GM10847 (cell line): ENCODE measurements around the gene CFAP100.

Experiments used
- POLR2A ChIP-seq: IDR thresholded peaks from 2 replicates; pipeline ENCODE4 v1.6.1; 2011; ENCODE audit not compliant: insufficient read length; ENCODE audit errors: extremely low read depth

Gene CFAP100

DNA sequence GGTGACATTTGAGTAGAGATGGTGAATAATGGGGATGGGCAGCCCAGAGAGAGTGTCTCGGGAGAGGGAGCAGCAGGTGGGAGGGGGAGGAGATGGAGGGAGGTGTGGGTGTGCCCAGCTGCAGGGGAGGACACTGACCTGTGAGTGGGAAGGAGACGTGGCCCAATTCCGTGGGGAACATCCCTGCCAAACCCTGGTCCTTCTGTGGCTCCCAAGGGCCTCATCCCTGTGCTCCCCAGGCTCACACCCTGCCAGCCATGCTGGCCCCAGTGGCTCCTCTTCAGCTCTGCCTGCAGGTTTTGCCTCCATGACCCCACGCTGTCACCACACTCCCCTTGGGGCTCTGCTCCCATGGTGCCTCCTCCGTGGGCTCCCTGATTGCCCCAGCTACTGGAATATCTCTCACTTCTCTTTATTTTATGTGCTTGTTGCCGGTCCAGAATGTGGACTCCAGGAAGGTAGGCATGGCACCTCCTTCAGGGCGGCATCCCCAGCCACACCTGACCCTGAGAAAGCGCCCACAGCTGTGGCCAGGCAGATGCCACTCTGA lies 7.0 kb downstream of the CFAP100 start:
- no peak for TF ChIP-seq POLR2A

DNA sequence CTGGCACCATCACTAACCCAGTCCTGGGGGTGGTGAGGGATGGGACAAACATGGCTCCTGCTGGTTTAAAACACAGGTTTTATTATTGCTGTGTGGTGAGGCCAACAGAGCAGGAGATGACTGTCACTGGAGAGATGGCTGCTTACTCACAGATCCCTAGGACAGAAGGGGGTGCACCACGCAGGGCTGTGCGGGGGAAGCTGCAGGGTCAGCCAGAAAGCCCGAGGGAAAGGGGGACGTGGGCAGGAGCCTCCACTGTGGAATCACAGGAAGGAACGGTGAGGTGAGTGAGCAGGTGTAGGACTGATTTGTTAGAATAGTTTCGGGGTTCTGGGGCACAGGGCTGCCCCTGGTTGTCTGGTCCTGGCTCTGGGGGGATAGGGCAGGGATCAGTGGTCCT lies 7.5 kb downstream of the CFAP100 start:
- no peak for TF ChIP-seq POLR2A

DNA sequence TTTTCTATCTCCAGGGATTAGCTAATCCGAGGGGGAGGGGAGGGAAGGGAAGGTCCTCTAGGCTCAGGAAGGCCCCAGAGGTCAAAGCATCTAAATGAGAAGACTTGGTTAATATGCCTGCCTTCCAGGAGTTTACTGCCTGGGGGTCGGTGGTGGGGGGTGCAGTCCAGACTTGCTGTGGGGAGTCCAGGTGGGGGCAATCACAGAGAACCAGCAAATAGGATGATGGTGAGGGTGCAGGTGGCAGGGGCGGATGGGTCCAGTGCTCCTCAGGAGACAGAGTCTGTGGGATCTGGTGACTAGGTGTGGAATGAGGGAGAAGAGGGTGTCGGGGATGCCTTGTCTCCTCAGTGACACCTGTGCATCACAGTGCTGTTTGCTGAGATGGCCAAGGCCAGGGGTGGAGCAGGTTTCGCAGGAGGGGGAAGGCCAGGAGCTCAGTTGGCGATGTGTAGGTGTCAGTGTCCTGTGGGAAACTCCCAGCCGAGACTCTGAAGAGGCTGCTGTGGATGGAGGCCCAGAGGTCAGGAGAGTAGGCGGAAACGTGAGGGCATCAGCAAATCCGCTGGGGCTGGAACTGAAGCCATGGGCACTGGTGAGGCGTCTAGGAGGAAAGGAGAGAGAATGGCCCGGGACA lies 8.1 kb downstream of the CFAP100 start:
- TF ChIP-seq POLR2A: no peak

DNA sequence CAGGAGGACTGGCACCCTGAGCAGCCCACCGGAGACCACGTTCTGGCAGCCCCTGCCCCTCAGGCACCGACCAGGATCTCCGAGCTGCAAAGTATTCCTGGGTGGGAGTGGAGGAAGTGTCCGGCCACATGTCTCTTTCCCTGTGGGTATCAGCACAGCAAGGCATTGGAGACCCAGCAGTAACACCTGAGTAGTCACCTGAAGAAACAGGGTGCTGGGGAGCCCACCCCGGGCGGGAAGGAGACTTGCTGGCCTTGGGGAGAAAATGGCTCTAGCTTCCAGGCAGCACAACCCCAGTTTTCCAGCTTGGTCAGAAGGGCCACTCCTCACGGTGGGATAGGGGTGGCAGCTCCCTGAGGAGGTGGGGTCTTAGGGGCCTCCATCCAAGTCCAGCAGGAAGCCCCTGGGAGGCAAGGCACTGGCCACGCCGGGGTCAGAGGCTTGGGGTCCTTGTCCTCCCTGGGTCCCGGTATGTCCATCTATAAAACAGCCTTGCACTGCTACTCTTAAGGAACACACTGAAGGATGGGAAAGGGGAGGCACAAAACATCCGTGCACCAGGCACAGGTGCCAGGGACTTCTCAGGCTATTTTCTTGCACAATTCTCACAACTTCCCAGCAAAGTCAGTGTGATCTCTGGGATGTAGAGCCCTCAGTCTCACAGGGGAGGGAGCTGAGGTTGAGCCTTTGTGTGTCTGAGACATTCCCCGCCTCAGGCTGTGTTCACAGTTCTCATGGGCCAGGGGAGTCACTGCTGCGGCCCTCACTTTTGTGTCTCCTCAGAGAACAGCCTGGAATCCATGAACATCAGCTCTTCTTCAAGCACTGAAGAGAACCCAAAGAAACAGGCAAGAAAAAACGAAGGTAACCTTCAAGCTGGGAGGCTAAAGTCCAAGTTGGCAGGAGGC lies 11.9 kb downstream of the CFAP100 start:
- TF ChIP-seq POLR2A: no peak

DNA sequence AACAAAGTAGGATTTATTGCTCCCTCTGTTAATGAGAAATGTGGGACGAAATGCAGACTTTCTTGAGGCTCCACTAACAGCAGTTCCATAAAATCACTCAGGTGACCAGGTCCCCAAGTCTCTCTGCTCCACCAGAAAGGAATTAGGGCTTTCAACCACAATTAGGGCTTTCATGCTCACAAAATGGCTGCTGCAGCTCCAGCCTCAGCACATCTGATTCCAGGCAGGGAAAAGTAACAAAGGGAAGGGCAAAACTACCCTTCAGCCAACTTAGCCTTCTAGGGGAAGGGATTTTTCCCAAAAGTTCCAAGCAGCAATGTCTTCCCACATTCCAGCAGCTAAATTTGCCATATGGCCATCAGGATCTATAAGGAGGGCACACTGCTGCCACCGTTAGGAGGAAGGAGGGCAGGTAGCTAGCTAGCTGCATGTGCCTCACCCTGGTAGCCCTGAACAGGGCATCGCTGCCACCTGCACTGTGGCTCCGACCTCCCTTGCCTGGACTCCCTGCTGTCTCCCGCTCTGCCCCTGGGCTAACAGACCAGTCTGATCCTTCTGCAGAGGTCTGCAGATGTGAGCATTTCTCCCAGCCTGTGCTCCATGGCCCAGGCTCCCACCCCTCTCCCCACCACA lies 12.8 kb downstream of the CFAP100 start:
- TF ChIP-seq POLR2A: no peak

DNA sequence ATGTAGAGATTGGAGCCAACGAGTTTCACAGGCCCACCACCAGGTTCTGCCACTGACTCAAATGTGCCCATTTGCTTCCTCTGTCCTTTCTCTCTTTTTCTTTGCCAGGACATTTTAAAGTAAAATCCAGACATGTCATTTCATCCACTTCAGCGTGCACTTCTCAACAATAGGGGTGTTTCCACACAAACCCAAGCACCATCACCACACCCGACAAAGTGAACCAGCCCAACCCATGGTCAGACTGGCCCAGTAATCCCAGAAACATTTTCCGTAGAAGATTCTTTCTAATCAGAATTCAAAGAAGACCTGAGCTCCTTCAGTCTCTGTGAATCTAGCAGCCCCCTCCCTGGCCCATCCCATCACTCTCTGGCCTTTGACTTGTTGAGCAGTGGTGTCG lies 13.4 kb downstream of the CFAP100 start:
- no peak for TF ChIP-seq POLR2A

DNA sequence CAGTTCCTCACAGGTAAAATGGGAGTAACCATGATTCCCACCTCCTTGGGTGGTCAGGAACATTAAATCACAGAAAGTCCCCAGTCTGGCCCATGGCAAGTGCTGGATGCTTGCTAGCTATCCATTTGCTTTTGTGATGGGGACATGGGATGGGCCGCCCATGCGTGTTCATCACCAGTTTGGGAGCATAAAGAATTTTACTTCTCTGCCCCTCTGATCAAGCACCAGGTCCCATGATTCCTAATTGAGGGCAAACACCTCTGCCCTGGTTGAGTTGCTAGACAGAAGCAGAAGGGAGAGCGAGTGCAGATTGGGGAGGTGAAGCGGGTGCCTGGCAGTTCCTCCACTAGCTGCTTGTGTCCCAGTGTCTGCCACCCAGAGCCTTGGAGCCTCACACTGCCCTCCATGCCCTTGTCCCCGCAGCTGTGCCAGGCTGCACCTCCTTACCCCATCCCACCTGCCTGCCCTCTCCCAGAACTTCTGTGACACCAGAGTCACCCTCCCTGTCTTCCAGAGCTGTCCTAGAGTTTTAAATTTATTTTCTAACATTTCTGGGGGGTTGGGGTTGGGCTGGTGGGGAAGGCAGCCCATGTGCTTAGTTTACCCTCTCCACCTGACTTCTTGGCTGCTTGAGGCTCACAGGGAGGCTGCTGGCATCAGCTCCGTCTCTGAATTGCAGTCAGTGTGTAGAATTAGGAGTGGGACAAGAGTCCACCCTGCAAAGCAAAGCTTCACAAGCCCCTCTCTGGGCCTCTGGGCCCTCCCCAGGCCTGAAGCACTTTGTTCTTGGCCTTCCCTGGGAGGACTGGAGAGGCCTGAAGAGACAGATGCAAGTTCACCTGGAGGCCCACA lies 18.4 kb downstream of the CFAP100 start:
- no peak for TF ChIP-seq POLR2A

DNA sequence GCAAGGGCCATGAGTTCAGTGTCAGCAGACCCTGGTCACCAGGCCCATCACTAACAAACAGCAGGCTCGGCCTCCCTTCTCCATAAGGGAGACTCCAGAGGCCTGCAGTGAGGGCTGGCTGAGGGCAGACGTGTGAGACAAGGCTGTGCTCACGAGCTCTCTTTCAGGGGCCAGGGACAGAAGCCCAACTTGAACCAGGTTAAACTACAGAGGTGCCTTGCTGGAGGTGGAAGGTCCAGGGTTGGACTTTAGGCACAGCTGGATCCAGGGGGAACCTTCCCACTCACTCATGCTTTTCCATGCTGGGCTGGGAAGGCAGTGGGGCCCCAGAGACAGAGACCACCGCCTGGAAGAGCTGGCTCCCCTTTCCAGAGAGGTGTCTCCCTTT lies 19.0 kb downstream of the CFAP100 start:
- TF ChIP-seq POLR2A: no peak

DNA sequence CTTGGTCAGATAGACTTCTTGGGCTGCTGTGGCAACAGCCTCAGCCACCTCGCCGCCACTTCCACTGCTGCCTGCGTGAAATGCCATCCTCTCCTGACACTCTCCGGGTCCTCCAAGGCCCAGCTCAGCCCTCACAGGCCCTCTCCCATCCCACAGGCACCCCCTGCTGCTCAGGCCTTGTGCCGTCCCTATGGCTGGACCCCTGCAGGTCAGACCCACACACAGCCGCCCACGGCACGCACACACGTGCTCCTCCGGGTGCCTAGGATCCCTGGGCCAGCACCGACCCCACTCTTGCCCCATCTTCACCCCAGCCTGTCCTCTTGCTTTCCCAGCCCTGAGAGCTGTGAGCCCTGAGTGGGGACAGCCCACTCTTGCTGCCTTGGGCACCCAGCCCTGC lies 19.7 kb downstream of the CFAP100 start:
- no peak for TF ChIP-seq POLR2A

DNA sequence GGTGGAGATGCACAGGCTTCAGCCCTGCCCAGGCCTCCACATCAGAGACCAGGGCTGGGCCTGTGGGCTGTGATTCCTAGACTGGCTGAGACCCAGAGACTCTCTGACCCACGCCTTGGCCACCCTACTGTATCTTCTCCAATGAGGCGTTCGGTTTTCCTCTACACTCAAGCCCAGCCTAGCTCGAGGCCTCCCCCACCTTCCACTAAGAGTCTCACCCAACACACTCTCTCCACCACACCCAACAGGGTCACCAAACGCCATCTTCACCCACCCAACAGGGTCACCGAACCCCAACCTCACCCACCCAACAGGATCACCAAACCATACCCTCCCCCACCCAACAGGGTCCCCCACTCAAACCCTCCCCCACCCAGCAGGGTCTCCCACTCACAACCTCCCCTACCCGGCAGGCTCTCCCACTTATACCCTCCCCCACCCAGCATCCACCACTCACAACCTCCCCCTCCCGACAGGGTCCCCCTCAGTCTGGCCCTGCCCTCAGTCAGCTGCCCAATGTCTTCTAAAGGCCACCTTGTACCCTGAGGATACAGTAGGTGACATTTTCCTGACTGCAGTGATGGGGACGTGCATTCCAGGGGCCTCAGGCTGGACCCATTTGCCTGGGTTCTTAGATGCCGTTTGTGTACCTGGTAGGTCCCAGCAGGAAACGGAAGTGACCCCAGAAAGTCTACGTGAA lies 20.4 kb downstream of the CFAP100 start:
- TF ChIP-seq POLR2A: no peak

DNA sequence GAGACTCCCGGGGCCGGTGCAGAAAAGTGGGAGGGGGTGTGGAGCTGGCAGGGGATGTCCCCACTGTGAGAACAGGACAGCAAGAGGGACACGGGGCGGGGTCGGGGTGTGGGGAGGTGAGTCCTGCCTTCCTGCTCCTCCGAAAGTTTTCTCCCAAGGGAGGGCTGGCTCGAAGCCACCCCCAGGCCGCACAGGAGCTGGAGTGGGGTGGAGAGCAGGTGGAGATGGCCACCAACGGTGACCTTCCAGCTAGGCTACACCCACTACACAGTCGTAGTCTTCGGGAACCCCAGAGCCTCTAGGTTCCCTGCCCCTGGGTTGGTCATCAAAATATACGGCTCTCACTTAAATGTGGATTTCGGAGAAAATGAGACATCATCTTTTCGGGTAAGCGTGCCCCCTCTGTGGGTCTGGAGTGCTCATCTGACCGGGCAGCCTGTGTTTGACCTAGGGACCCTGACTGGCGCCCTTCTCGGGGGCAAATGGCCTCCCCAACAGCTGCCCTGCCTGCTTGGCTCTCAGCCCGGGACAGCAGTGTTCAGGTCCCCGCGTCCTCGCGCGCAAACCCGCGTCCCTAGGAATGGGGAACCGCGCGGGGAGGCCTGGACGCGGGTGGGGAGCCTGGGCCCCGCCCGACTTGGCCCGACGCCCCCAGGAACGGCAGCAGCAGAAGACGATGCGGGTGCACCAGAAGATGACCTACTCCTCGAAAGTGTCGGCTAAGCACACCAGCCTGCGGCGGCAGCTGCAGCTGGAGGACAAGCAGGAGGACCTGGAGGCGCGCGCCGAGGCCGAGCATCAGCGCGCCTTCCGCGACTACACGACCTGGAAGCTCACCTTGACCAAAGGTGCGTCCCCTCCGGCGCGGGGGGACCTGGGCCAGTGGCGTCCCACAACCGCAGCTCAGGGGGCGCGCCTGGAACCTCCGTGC lies 21.2 kb downstream of the CFAP100 start:
- TF ChIP-seq POLR2A: no peak

DNA sequence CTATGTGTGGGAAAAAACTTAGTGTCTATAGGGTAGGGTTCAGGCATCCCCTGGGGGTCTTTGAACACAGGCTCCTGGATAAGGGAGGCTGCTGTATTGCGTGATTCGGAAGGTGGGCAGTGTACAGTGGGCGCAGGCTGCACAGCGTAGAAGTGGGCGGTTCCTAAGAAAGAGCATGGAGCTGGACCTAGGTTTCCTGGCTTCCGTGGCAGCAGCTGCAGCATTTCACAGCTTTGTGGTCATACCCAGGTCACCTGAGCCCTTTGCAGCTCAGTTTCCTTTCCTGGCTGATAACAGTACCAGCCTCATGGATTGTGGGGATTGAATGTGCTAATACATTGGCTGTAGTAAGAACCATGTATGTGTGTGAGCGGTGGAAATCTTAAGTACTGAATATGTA lies 22.2 kb downstream of the CFAP100 start:
- TF ChIP-seq POLR2A: no peak

DNA sequence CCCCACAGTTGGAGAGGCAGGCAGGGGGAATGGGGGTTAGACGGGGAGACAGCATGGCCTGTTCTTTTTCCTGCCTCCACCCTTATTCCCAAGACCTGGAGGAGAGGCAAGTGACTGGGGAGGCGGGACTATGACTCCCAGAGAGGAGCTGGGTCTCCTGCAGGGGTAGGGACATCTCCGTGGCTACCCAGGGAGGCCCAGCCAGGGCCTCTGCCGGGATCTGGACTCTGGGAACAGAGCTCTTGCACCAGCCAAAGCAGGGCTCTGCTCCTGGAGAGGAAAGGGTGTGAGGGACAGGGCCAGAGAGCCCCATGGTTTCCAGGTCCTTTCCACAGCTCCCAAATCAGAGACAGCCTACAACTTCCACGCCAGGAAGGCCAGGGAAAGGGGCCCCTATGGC lies 22.8 kb downstream of the CFAP100 start:
- no peak for TF ChIP-seq POLR2A
